ACHN (cell line): ENCODE results near the gene ZFP36.
"Not testable (repeated sequence)": the region's sequence is repeated elsewhere in the genome, so short reads cannot be mapped to it uniquely, and the experiment has no call there.

Source experiments
- DNase-seq: peaks from one replicate; pipeline ENCODE4 v3.0.0-alpha.2; 2015
- in situ Hi-C: cut with HindIII; loops from 2 replicates; pipeline ENCODE4 v1.10.0; 2017; ENCODE audit warnings: low sequenced_read_pairs, low pct_ligation_motif_present, low pct_unique_long_range_greater_than_20kb

Gene ZFP36

GRCh38 chr19:39406656-39407409 is at the start of gene ZFP36:
TSS of gene ZFP36 (plus strand) at chr19:39406847. CDS start at chr19:39406905, 58 bp downstream.
- in situ Hi-C loops = no loop called here
- DNase-seq = peak; percentile 69

- in situ Hi-C loops = no loop called here
- DNase-seq = no peak
Observed at GRCh38 chr19:39359026-39359425, 47.6 kb upstream of the ZFP36 start.

- in situ Hi-C loops = no loop called here
- no peak for DNase-seq
Observed at GRCh38 chr19:39360599-39360998, 46.0 kb upstream of the ZFP36 start.

GRCh38 chr19:39362682-39363657 is 43.7 kb upstream of the ZFP36 start:
- DNase-seq = peak; percentile 27
- in situ Hi-C loops = no loop called here

- DNase-seq = peak; percentile 26
- in situ Hi-C loops = no loop called here
Observed at GRCh38 chr19:39363901-39364457, 42.7 kb upstream of the ZFP36 start.

- in situ Hi-C loops = no loop called here
- DNase-seq = no peak
Observed at GRCh38 chr19:39365531-39365930, 41.1 kb upstream of the ZFP36 start.

- in situ Hi-C loops = no loop called here
- DNase-seq = no peak
Observed at GRCh38 chr19:39369200-39369599, 37.4 kb upstream of the ZFP36 start.

GRCh38 chr19:39370735-39371134 is 35.9 kb upstream of the ZFP36 start:
- no peak for DNase-seq
- in situ Hi-C loops = no loop called here

- in situ Hi-C loops = no loop called here
- DNase-seq = no peak
Observed at GRCh38 chr19:39372047-39372802, 34.4 kb upstream of the ZFP36 start.

GRCh38 chr19:39372941-39373340 is 33.7 kb upstream of the ZFP36 start:
- in situ Hi-C loops = no loop called here
- no peak for DNase-seq

GRCh38 chr19:39375929-39376328 is 30.7 kb upstream of the ZFP36 start:
- in situ Hi-C loops = no loop called here

GRCh38 chr19:39377373-39378362 is 29.0 kb upstream of the ZFP36 start:
- DNase-seq = no peak
- in situ Hi-C loops = no loop called here

More at GRCh38 chr19:39375929-39376328, 30.7 kb upstream of the ZFP36 start:
- no peak for DNase-seq

GRCh38 chr19:39379366-39379765 is 27.3 kb upstream of the ZFP36 start:
- in situ Hi-C loops = not testable (repeated sequence)

GRCh38 chr19:39379865-39380396 is 26.7 kb upstream of the ZFP36 start:
- in situ Hi-C loops = no loop called here
- DNase-seq = no peak

More at GRCh38 chr19:39379366-39379765, 27.3 kb upstream of the ZFP36 start:
- DNase-seq = not testable (repeated sequence)

- no peak for DNase-seq
- in situ Hi-C loops = no loop called here
Observed at GRCh38 chr19:39380521-39381502, 25.8 kb upstream of the ZFP36 start.
